Nephron (organoid): ENCODE results near the gene ATMIN.
A peak's percentile ranks its signal among the peaks of the same experiment; 100 is the strongest.

ENCODE experiments used
- H3K27ac Mint-ChIP-seq, 3 experiments: 2 replicates each; pipeline ENCODE4 v1.8.0; 2020; ENCODE audit warnings: mixed read lengths in 3 of 3, mild to moderate bottlenecking in 2 of 3, moderate library complexity in 1 of 3
- H3K27me3 Mint-ChIP-seq: 2 replicates; pipeline ENCODE4 v1.8.0; 2021; ENCODE audit warnings: low read depth, mild to moderate bottlenecking, moderate library complexity, mixed read lengths
- H3K36me3 Mint-ChIP-seq: 2 replicates; pipeline ENCODE4 v1.8.0; 2020; ENCODE audit warnings: low read depth, mixed read lengths
- H3K4me1 Mint-ChIP-seq: 2 replicates; pipeline ENCODE4 v1.8.0; 2020; ENCODE audit warnings: mixed read lengths
- H3K4me3 Mint-ChIP-seq, 3 experiments: 2 replicates each; pipeline ENCODE4 v1.8.0; 2020; ENCODE audit warnings: mild to moderate bottlenecking in 3 of 3, mixed read lengths in 3 of 3, moderate library complexity in 2 of 3
- H3K9me3 Mint-ChIP-seq: 2 replicates; pipeline ENCODE4 v1.8.0; 2020; ENCODE audit warnings: mixed read lengths
- CTCF ChIP-seq, 3 experiments: fragments of 200-600 bp; sonication (generic); IDR thresholded peaks; one replicate each; pipeline ENCODE4 v1.5.0; 2021; ENCODE audit warnings: antibody characterized with exemption in 3 of 3; ENCODE audit not compliant: unreplicated experiment in 3 of 3

Gene ATMIN

GRCh38 chr16:81008505-81008789, 27.2 kb upstream of the ATMIN start:
- H3K4me1 Mint-ChIP-seq, result peaks cover 11% of the 10 kb centered on the region
- H3K36me3 Mint-ChIP-seq, result peaks cover 9% of the 10 kb centered on the region
- no peaks in the 10 kb centered on the region for H3K27me3 Mint-ChIP-seq

GRCh38 chr16:81012974-81013373, 22.7 kb upstream of the ATMIN start:
- H3K27me3 Mint-ChIP-seq, result no peaks in the 10 kb centered on the region
- TF ChIP-seq CTCF (IDR thresholded peaks at IDR 0.05; ENCODE audit: unreplicated experiment in 3 of 3), result no peak

More at GRCh38 chr16:81008505-81008789, 27.2 kb upstream of the ATMIN start:
- Mint-ChIP-seq H3K9me3 (no peaks in the 10 kb centered on the region), H3K27ac (peak overlapping the region; percentile 67 to 100 (median 100)), H3K4me3 (peak overlapping the region; percentile 96 to 99 (median 99))
- no peak for TF ChIP-seq CTCF (IDR thresholded peaks at IDR 0.05; ENCODE audit: unreplicated experiment in 3 of 3)

GRCh38 chr16:81014672-81015071, 21.0 kb upstream of the ATMIN start:
- Mint-ChIP-seq H3K4me1 (no peaks in the 10 kb centered on the region), H3K27ac (no peak overlapping the region), H3K4me3 (no peak overlapping the region), H3K27me3 (no peaks in the 10 kb centered on the region), H3K9me3 (no peaks in the 10 kb centered on the region), H3K36me3 (peaks cover 41% of the 10 kb centered on the region)
- no peak for TF ChIP-seq CTCF (IDR thresholded peaks at IDR 0.05; ENCODE audit: unreplicated experiment in 3 of 3)

More at GRCh38 chr16:81012974-81013373, 22.7 kb upstream of the ATMIN start:
- no peak overlapping the region for H3K4me3 Mint-ChIP-seq
- H3K9me3 Mint-ChIP-seq, result no peaks in the 10 kb centered on the region
- no peaks in the 10 kb centered on the region for H3K4me1 Mint-ChIP-seq
- H3K27ac Mint-ChIP-seq, result no peak overlapping the region
- H3K36me3 Mint-ChIP-seq, result peaks cover 30% of the 10 kb centered on the region

GRCh38 chr16:81018496-81018895, 17.1 kb upstream of the ATMIN start:
- H3K36me3 Mint-ChIP-seq, result peaks cover 40% of the 10 kb centered on the region
- no peak for TF ChIP-seq CTCF (IDR thresholded peaks at IDR 0.05; ENCODE audit: unreplicated experiment in 3 of 3)
- H3K4me1 Mint-ChIP-seq, result no peaks in the 10 kb centered on the region
- H3K9me3 Mint-ChIP-seq, result no peaks in the 10 kb centered on the region
- no peak overlapping the region for H3K4me3 Mint-ChIP-seq
- H3K27ac Mint-ChIP-seq, result no peak overlapping the region
- no peaks in the 10 kb centered on the region for H3K27me3 Mint-ChIP-seq

GRCh38 chr16:81026429-81026828, 9.2 kb upstream of the ATMIN start:
- H3K9me3 Mint-ChIP-seq, result no peaks in the 10 kb centered on the region
- TF ChIP-seq CTCF (IDR thresholded peaks at IDR 0.05; ENCODE audit: unreplicated experiment in 3 of 3), result no peak
- no peak overlapping the region for H3K27ac Mint-ChIP-seq
- no peaks in the 10 kb centered on the region for H3K27me3 Mint-ChIP-seq
- H3K4me1 Mint-ChIP-seq, result no peaks in the 10 kb centered on the region
- no peak overlapping the region for H3K4me3 Mint-ChIP-seq
- peaks cover 21% of the 10 kb centered on the region for H3K36me3 Mint-ChIP-seq

- Mint-ChIP-seq H3K27me3 (no peaks in the 10 kb centered on the region), H3K9me3 (no peaks in the 10 kb centered on the region), H3K4me1 (no peaks in the 10 kb centered on the region), H3K4me3 (no peak overlapping the region), H3K27ac (no peak overlapping the region), H3K36me3 (peaks cover 28% of the 10 kb centered on the region)
- TF ChIP-seq CTCF (IDR thresholded peaks at IDR 0.05; ENCODE audit: unreplicated experiment in 3 of 3), result no peak
Observed at GRCh38 chr16:81029930-81030604, 5.6 kb upstream of the ATMIN start.
